ENCODE measurements around the gene HAPLN2. TPM values are rescaled to one million over a fixed set of nuclear protein-coding genes. Genes with fewer than 3 reads are reported as not detected.

HAPLN2 gene
- polyA plus RNA-seq, 1 donor (not counting 4 experiments of a cell fraction or from before 2014, with no cell fraction given) = not detected

- no peak overlapping the region for H3K9ac ChIP-seq (ENCODE audit: control insufficient read depth, extremely low read depth, insufficient read depth, low read length)
- DNase-seq (ENCODE audit: low read depth, low spot score) (no peak), FAIRE-seq (no peak)
- H3K36me3 ChIP-seq (ENCODE audit: control insufficient read depth in 2 of 2, extremely low read depth in 1 of 2, insufficient read depth in 2 of 2, low read length in 2 of 2) = no peaks in the 10 kb centered on the region
- no peaks in the 10 kb centered on the region for H4K20me1 ChIP-seq (ENCODE audit: control insufficient read depth, extremely low read depth, insufficient read depth, low read length)
- peaks cover 2% of the 10 kb centered on the region for H3K9me1 ChIP-seq (ENCODE audit: control insufficient read depth, extremely low read depth, insufficient read depth, low read length)
- H3K27me3 ChIP-seq (ENCODE audit: control insufficient read depth, extremely low read depth, insufficient read depth, low read length) = peaks cover 95% of the 10 kb centered on the region
- no peak overlapping the region for H3K4me3 ChIP-seq (ENCODE audit: control insufficient read depth in 2 of 3, extremely low read depth in 1 of 3, insufficient read depth in 2 of 3, low read depth in 1 of 3, low read length in 3 of 3)
- dilution Hi-C loops (cut with MboI; ENCODE audit: extremely low pct_ligation_motif_present, low sequenced_read_pairs) = no loop called here
- no peak overlapping the region for H3K27ac ChIP-seq (ENCODE audit: control insufficient read depth, insufficient read depth, low read length)
- TF ChIP-seq CTCF (optimal IDR thresholded peaks at IDR 0.05 in 1 of 3, IDR thresholded peaks at IDR 0.05 in 1 of 3, conservative IDR thresholded peaks at IDR 0.05 in 1 of 3; ENCODE audit: extremely low read depth in 1 of 3, insufficient read depth in 2 of 3, low read length in 3 of 3) (no peak), EZH2 (IDR thresholded peaks at IDR 0.05; ENCODE audit: low read length) (peak; percentile 97)
- H3K4me1 ChIP-seq (ENCODE audit: control insufficient read depth, extremely low read depth, insufficient read depth, low read length) = no peaks in the 10 kb centered on the region
- no peaks in the 10 kb centered on the region for H3K79me2 ChIP-seq (ENCODE audit: control insufficient read depth, insufficient read depth, low read length)
- no peak overlapping the region for H2AFZ ChIP-seq (ENCODE audit: control insufficient read depth, low read length)
- no peaks in the 10 kb centered on the region for H3K9me3 ChIP-seq (ENCODE audit: control insufficient read depth, low read depth, low read length)
- no peak overlapping the region for H3K4me2 ChIP-seq (ENCODE audit: control insufficient read depth, extremely low read depth, insufficient read depth, low read depth, low read length)
Measured at GRCh38 chr1:156642265-156643048, 23.2 kb downstream of the HAPLN2 start.

GRCh38 chr1:156643049-156643777, 24.0 kb downstream of the HAPLN2 start:
- Histone ChIP-seq H3K27me3 (ENCODE audit: control insufficient read depth, extremely low read depth, insufficient read depth, low read length) (peaks cover 98% of the 10 kb centered on the region), H3K27ac (ENCODE audit: control insufficient read depth, insufficient read depth, low read length) (no peak overlapping the region)
- no peak for FAIRE-seq

More at GRCh38 chr1:156643049-156643777, 24.0 kb downstream of the HAPLN2 start:
- no peak overlapping the region for H3K4me3 ChIP-seq (ENCODE audit: control insufficient read depth in 2 of 3, extremely low read depth in 1 of 3, insufficient read depth in 2 of 3, low read depth in 1 of 3, low read length in 3 of 3)
- DNase-seq (ENCODE audit: low read depth, low spot score) = no peak
- no peak overlapping the region for H2AFZ ChIP-seq (ENCODE audit: control insufficient read depth, low read length)
- dilution Hi-C loops (cut with MboI; ENCODE audit: extremely low pct_ligation_motif_present, low sequenced_read_pairs) = no loop called here
- no peak overlapping the region for H3K9ac ChIP-seq (ENCODE audit: control insufficient read depth, extremely low read depth, insufficient read depth, low read length)
- peaks cover 2% of the 10 kb centered on the region for H3K9me1 ChIP-seq (ENCODE audit: control insufficient read depth, extremely low read depth, insufficient read depth, low read length)
- no peak for TF ChIP-seq EZH2 (IDR thresholded peaks at IDR 0.05; ENCODE audit: low read length)
- TF ChIP-seq CTCF (optimal IDR thresholded peaks at IDR 0.05 in 1 of 3, IDR thresholded peaks at IDR 0.05 in 1 of 3, conservative IDR thresholded peaks at IDR 0.05 in 1 of 3; ENCODE audit: extremely low read depth in 1 of 3, insufficient read depth in 2 of 3, low read length in 3 of 3) = no peak
- H3K36me3 ChIP-seq (ENCODE audit: control insufficient read depth in 2 of 2, extremely low read depth in 1 of 2, insufficient read depth in 2 of 2, low read length in 2 of 2) = no peaks in the 10 kb centered on the region
- no peaks in the 10 kb centered on the region for H3K79me2 ChIP-seq (ENCODE audit: control insufficient read depth, insufficient read depth, low read length)
- no peaks in the 10 kb centered on the region for H4K20me1 ChIP-seq (ENCODE audit: control insufficient read depth, extremely low read depth, insufficient read depth, low read length)
- H3K4me2 ChIP-seq (ENCODE audit: control insufficient read depth, extremely low read depth, insufficient read depth, low read depth, low read length) = no peak overlapping the region
- no peaks in the 10 kb centered on the region for H3K4me1 ChIP-seq (ENCODE audit: control insufficient read depth, extremely low read depth, insufficient read depth, low read length)
- H3K9me3 ChIP-seq (ENCODE audit: control insufficient read depth, low read depth, low read length) = no peaks in the 10 kb centered on the region

Data from keratinocyte (primary cell).